ENCODE measurements around the gene DPP8. TPM values are rescaled to one million over a fixed set of nuclear protein-coding genes. Genes with fewer than 3 reads are reported as not detected.

Gene DPP8
- total and polyA plus RNA-seq, 10 of the 15 experiments (the other 5 are each of a cell fraction or from before 2014, with no cell fraction given) = 12.0 to 30.6 (median 24.3) TPM

GRCh38 chr15:65516997-65517865 is at the start of gene DPP8 (continued):
- peak; percentile 96 for TF ChIP-seq NR2C1 (IDR thresholded peaks at IDR 0.05)
- peak; percentile 66 for TF ChIP-seq CREB1 (IDR thresholded peaks at IDR 0.05; ENCODE audit: low read depth)
- peak; percentile 86 for TF ChIP-seq CBFB (IDR thresholded peaks at IDR 0.05; ENCODE audit: low read depth)
- TF ChIP-seq HCFC1 (IDR thresholded peaks at IDR 0.05; ENCODE audit: low read length) = peak; percentile 82
- peak; percentile 69 for TF ChIP-seq BACH1 (IDR thresholded peaks at IDR 0.05; ENCODE audit: borderline replicate concordance)
- no peak; the same call in 1 of the 2 replicates for TF ChIP-seq REST (IDR thresholded peaks at IDR 0.05; ENCODE audit: low read depth, low read length)
- TF ChIP-seq ETV6 (conservative IDR thresholded peaks at IDR 0.05 in 1 of 2, IDR thresholded peaks at IDR 0.05 in 1 of 2; ENCODE audit: borderline replicate concordance in 1 of 2, low read depth in 1 of 2) = peak in 1 of 2 experiments; percentile 50; a peak in 1 of 4 replicates
- TF ChIP-seq PRDM15 (CRISPR knock-in tag; IDR thresholded peaks at IDR 0.05) = no peak
- TF ChIP-seq BCL11A (IDR thresholded peaks at IDR 0.05; ENCODE audit: low read depth, low read length) = no peak
- no peak for TF ChIP-seq KDM1A (IDR thresholded peaks at IDR 0.05; ENCODE audit: borderline replicate concordance)
- TF ChIP-seq MTA3 (IDR thresholded peaks at IDR 0.05; ENCODE audit: borderline replicate concordance, low read length) = no peak
- TF ChIP-seq NRF1 (conservative IDR thresholded peaks at IDR 0.05; ENCODE audit: low read depth, low read length) = peak; percentile 24; the same call in 1 of the 2 replicates
- peak; percentile 56; the same call in 1 of the 2 replicates for TF ChIP-seq HDGF (IDR thresholded peaks at IDR 0.05)
- peak; percentile 89 for TF ChIP-seq ELK1 (IDR thresholded peaks at IDR 0.05; ENCODE audit: low read depth, low read length)
- no peak for TF ChIP-seq SKIL (IDR thresholded peaks at IDR 0.05; ENCODE audit: low read depth, poor library complexity, severe bottlenecking)
- TF ChIP-seq GATAD2B (conservative IDR thresholded peaks at IDR 0.05; ENCODE audit: low read depth) = peak; percentile 97
- TF ChIP-seq RB1 (IDR thresholded peaks at IDR 0.05; ENCODE audit: borderline replicate concordance) = peak; percentile 89
- TF ChIP-seq ASH2L (IDR thresholded peaks at IDR 0.05; ENCODE audit: borderline replicate concordance, low read depth) = peak; percentile 100
- no peak for TF ChIP-seq BMI1 (IDR thresholded peaks at IDR 0.05; ENCODE audit: borderline replicate concordance)
